ENCODE results near the gene PTPRS.
"Not testable (repeated sequence)": the region's sequence is repeated elsewhere in the genome, so short reads cannot be mapped to it uniquely, and the experiment has no call there.

Gene PTPRS

GRCh38 chr19:5333581-5334365 lies 6.8 kb downstream of the PTPRS start:
- no peak for DNase-seq (ENCODE audit: low read depth in 2 of 2)

DNA sequence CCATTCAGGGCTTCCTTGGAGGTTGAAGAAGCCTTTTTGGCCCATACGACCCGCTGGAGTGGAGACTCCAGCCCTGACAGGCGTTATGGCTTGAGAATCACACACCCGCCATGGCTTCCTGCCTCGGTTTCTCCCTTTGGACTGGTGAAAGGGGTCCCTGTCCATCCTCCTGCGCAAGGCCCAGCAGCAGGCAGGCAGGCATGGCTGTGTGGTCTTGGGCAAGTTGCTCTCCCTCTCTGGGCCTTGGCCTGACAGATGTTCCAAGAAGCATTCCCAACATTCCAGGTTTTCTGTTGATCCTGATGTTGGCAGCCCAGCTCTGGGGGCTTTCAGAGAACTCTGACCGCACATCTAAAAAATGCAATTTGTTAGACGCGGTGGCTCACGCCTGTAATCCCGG lies 8.1 kb downstream of the PTPRS start:
- no peak for DNase-seq (ENCODE audit: low read depth in 2 of 2)

GRCh38 chr19:5331790-5332189 lies 8.8 kb downstream of the PTPRS start:
- no peak for DNase-seq (ENCODE audit: low read depth in 2 of 2)

DNA sequence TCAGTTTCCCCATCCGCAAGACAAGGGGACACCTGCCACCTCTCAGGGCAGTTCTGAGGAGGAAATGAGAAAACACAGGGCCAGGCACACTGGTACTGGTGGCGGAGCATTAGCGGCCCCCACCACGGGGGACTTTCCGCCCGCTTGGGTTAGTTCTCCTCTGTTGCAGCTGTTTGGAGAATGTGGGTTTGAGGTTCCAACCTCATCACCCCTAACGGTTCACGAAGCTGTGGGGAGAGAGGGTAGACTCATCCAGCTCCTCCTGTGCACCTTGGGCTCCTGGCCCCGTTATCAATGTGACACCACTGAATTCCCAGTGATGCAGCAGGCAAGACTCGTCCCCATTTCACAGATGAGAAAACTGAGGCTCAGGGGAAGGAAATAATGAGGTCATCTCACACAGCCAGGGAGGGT lies 10.3 kb downstream of the PTPRS start:
- no peak for DNase-seq (ENCODE audit: low read depth in 2 of 2)

DNA sequence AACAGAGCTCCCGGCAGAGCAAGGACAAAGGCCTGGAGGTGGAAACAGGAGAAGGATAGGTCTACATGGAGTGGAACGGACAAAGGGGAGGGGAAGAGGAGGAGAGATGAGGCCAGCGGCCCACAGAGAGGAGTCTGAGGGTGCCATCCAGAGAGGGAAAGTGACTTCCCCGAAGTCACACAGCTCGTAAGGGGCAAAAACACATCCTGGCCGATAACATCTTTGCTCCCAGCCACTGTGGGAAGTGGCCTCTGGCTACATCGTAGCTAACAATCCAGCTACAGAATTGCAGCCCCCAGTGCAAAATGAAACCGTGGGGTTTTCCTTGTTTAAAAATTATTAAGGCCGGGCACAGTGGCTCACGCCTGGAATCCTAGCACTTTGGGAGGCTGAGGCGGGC lies 11.5 kb downstream of the PTPRS start:
- DNase-seq (ENCODE audit: low read depth in 2 of 2), result no peak

GRCh38 chr19:5328407-5328806 lies 12.2 kb downstream of the PTPRS start:
- not testable (repeated sequence) for DNase-seq (ENCODE audit: low read depth in 2 of 2)

DNA sequence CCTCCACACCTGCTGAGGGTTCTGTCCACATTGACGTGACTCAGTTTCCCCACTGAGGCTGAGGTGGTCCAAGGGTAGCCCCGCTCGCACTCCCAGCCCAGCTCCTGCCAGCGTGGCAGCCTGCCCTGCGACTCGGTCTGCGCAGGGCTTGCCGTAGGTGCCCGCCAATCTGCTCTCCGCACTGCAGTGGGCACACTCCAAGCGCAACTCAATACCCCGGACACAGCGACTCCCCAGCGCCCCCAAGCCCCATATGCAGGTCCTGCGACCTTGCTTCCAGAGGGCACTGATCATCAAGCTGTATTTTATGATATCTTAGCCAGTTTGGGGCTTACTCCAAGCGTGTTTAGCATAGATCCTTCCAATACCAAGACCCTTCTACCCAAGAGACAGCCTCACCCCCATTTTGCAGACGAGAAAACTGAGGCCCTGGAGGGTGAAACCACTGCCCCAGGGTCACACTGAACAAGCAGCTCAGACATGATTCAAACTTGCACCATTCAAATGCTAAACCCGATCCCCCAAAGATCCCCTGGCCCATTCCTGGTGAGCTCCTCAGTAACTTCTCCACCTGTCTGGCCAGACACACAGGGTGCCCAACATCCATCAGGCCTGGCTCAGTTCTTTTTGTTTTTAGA lies 13.5 kb downstream of the PTPRS start:
- no peak for DNase-seq (ENCODE audit: low read depth in 2 of 2)

- DNase-seq (ENCODE audit: low read depth in 2 of 2), result no peak
These were observed 14.1 kb downstream of the PTPRS start for GRCh38 chr19:5326545-5326944.

- no peak for DNase-seq (ENCODE audit: low read depth in 2 of 2)
These were observed 15.7 kb downstream of the PTPRS start for GRCh38 chr19:5324947-5325346.

- DNase-seq (ENCODE audit: low read depth in 2 of 2), result no peak
These were observed 17.2 kb downstream of the PTPRS start for GRCh38 chr19:5323475-5323811.

GRCh38 chr19:5321851-5322681 lies 18.5 kb downstream of the PTPRS start:
- no peak for DNase-seq (ENCODE audit: low read depth in 2 of 2)

DNA sequence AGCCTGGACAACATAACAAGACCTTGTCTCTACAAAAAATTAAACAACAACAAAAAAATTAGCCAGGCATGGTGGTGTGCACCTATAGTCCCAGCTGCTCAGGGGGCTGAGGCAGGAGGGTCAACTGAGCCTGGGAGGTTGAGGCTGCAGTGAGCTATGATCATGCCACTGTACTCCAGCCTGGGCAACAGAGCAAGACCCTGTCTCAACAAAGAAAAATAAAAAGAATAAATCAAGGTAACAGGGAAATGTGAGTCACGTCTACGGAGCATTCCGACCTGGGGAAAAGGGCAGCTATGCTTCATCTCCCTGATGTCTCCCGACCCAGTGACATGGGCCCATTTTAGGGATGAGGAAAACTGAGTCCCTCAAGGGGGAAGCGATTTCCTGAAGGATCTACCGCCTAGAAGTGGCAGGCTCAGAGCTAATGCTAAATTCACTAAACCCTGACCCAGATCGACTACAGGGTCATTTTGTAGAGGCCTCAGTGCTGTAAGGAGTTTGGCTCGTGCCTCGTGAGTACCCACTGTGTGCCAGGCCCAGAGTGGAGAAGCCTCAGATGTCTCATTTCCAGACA lies 19.5 kb downstream of the PTPRS start:
- no peak for DNase-seq (ENCODE audit: low read depth in 2 of 2)

DNA sequence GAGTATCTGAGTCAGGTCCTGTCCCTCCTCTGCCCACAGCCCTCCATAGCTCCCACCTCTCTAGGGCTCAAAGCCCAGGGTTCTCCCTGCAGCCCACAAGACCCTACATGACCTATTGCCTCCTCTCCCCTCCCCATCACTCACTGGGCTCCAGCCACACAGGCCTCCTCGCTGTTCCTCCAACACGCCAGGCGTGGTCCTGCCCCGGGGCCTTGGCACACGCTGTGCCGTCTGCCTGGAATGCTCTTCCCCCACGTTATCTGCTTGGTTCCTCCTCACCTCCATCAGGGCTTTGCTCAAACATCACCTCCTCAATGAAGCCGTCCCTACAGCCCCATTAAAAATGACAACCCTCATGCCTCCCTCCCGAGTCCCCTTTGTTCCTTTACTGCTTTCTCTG lies 21.1 kb downstream of the PTPRS start:
- DNase-seq (ENCODE audit: low read depth in 2 of 2), result no peak

DNA sequence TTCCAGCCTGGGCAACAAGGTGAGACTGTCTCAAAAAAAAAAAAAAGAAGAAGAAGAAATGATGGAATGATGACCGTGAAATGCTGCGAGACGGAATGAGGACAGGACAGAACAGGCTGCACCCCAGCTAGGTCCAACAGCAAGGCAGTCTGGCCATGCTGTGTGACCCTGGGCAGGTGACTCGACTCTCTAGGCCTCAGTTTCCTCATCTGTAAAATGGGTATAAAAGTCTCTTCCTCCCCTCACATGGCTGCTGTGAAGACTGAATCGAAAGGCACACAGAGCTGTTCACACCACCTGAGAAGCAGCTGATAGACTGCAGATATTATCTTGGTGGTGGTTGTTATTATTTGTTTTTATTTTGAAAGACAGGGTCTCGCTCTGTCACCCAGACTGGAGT lies 22.3 kb downstream of the PTPRS start:
- DNase-seq (ENCODE audit: low read depth in 2 of 2), result no peak

GRCh38 chr19:5317321-5317720 lies 23.3 kb downstream of the PTPRS start:
- DNase-seq (ENCODE audit: low read depth in 2 of 2), result no peak

DNA sequence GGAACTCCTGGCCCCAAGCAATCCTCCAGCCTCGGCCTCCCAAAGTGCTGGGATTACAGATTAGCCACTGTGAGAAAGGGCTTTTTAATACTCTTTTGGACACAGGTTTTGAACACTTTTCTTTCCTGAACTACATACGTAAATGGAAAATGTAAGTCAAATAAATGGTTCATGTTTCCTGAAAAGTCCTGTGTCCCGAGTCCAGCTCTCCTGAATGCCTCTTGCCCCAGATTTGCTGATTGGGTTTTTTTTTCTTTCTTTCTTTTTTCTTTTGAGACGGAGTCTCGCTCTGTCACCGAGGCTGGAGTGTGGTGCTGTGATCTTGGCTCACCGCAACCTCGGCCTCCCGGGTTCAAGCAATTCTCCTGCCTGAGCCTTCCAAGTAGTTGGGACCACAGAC lies 24.5 kb downstream of the PTPRS start:
- no peak for DNase-seq (ENCODE audit: low read depth in 2 of 2)

- no peak for DNase-seq (ENCODE audit: low read depth in 2 of 2)
These were observed 25.7 kb downstream of the PTPRS start for GRCh38 chr19:5314907-5315298.

GRCh38 chr19:5314012-5314906 lies 26.4 kb downstream of the PTPRS start:
- DNase-seq (ENCODE audit: low read depth in 2 of 2), result no peak

DNA sequence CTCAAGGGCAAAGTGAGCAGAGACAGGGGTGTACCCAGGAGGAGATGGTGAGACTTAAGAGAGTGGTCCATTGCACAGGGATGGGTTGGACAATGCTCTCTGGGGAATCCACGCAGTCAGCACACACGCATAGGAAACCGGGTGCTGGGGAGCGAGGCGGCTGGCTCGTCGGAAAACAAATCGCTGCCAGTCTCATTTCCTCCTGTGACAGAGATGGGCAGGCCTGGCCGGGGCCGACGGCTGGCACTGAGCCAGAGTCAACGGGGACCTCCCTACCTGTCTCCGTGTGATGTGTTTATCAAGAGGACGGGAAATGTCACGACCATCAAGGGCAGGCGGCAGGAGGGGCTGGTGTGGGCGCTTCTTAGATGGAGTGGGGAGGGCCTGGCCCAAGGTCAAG lies 27.3 kb downstream of the PTPRS start:
- DNase-seq (ENCODE audit: low read depth in 2 of 2), result no peak

GRCh38 chr19:5312058-5312457 lies 28.6 kb downstream of the PTPRS start:
- DNase-seq (ENCODE audit: low read depth in 2 of 2), result no peak

- no peak for DNase-seq (ENCODE audit: low read depth in 2 of 2)
These were observed 31.0 kb downstream of the PTPRS start for GRCh38 chr19:5309438-5310204.

All from stimulated activated CD4-positive, alpha-beta T cell treated with anti-CD3 and anti-CD28 coated beads, Interleukin-4, amount 100 ng/mL, for 48 hours (primary cell).